HG03469 (cell line): Measurements from ENCODE around the gene FANCC.

ENCODE experiments used
- ATAC-seq: cut with Tn5 transposase; IDR thresholded peaks from one replicate; pipeline ENCODE4 v1.9.1; 2021; ENCODE audit warnings: mild to moderate bottlenecking, moderate library complexity, moderate number of reproducible peaks; ENCODE audit not compliant: unreplicated experiment

FANCC gene

DNA sequence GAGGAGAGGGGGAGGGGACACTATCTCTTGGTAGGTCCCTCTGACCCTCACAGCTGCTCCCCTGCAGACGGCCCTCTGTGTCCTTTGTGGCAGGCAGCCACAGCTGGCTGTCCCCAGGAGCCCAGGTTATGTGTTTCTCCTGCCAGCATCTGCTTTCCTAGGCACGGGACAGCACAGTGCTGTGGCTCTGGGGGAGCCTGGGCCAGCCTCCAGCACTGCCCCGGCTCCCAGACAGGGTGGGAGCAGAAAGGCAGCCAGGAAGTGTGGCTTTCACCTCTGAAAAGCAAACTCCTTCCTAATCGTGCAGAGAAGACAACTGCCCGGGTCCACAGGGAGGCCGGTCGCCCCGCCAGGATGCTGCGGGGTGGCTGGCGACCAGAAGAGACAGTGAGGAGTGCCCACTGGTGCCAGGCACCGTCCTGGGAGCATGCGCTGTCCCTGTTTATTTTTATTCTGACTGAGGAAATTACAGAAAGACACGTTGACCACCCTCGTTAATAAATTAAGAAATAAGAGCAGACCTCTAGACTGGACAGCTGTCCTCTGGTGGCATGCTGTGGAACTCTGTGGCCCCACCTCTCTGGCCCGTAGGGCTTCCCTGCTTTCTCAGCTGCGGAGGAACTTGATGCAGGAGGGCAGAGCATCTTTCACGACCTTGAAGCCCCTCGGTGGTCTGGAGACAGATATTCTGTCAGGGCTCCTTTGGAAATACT, 240.3 kb downstream of the FANCC start:
- no peak for ATAC-seq

DNA sequence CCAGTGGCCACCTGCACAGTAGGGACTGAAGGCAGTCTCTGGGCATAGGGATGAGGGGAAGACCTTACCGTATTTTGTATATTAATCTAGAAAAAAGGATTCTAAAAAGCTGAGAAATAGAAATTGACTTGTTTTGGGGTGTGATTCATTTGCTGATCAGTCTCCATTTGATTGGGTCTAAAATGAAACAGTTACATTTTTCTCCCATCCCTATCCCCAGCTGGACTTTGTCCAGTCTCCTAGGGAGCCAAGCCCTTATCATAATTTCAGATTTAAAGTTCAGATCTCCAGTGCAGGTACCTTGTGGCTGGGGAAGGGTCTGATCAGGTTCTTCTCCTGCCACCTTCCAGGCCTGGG, 240.8 kb downstream of the FANCC start:
- ATAC-seq: no peak

DNA sequence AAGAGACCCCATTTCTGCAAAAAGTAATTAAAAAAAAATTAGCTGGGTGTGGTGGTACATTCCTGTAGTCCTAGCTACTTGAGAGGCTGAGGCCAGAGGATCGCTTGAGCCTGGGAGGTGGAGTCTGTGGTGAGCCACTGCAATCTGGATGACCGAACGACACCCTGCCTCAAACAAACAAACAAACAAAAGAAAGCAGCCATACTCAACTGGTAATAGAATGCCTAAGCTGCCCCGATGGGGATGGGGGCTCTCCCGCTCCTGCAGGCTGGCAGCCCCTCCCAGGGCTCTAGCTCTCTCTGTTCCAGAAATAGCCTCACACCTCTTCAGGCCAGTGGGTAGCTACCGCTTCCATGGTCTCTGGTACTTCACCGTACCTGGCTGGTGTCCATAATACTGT, 241.8 kb downstream of the FANCC start:
- ATAC-seq: no peak

DNA sequence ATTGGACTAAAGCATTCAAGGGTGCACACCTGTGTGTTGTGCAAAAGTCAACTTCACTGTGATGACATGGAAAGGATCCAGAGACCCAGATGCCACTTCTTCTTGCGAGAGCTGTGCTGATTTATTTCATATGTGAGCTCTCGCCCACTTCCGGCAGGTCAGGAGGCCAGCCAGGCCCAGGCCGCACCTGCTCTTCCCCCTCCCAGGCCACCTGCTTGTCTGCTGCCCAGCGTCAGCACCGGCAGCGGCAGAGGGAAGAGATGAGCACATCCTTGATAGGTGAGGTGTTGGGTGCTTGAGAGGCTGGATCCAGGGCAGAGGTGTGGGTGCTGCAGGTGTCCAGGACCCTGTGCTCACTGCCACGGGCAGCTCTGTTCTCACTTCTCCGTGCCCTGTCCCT, 242.9 kb downstream of the FANCC start:
- ATAC-seq: no peak

DNA sequence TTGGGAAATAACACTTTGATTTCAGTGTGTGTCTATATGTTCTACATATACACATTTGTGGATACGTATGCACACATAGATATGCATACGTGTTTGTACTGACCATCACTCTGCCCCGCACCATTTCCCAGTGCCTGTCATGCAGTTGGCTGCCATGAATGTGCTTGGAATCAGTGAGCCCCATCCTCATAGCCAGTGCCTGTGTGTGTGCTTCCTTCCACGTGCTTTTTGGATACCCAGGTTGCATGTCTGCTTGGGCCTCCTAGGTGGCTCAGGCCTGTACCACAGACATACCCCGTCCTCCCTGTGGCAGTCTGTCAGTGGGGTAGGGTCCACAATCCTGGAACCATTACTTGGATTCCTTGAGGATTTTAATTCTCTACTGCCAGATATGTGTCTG, 243.6 kb downstream of the FANCC start:
- ATAC-seq: no peak

DNA sequence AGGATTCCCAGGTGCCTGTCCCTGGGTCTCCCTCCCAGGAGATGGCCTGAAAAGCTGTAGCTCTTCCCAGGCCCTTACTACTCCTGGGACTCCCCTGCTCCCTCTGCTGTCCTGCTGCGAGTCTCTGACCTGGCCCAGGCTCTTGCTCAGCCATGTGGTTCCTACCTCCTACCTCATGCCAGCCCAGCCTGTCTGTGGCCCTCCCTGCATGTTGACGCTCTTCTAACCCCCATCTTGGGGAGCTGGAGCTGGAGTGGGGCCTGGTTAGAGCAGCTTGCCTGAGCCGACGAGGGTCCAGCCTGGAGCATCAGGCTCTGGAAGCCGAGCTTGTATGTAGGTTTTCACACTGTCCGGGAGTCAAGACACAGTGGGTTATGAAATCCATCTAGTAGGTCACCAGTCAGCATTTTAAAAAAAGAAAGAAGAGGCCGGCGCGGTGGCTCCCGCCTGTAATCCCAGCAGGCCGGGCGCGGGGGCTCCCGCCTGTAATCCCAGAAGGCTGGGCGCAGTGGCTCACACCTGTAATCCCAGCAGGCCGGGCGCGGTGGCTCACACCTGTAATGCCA, 244.4 kb downstream of the FANCC start:
- ATAC-seq: no peak

DNA sequence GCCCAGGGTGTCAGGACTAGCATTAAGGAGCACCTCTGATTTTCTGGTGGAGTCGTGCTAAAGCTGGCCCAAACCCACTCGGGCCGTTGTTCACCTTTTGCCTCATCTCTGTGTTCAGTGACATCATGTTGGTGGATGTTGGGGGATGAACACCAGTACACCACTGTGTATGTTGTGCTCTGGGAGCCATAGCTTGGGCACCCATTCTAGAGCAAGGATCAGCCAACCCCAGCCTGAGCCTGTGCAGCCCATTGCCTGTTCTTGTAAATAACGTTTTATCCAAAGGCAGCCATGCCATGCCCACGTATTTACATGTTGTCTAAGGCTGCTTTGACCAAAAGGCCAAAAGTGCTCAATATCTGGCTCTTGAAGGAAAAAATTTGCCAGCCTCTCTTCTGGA, 245.6 kb downstream of the FANCC start:
- no peak for ATAC-seq

DNA sequence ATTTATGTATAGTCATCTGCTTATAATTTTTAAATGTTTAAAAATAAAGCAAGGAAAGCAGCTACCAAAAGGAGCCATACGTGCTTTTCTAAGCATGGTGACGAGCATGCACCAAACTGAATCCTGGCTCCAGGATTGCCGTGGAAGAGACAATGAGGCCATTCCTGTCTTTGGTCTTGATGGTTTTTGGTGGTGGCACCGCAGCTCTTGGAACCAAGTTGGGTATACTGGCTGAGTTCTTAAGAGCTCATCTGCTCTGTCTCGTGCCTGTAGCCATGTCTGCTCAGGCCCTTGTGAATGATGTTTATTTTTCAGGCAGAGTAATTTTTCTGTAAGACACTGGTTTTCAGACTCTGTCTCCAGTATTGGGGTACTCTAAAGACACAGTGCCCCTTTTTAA, 246.1 kb downstream of the FANCC start:
- ATAC-seq: no peak

DNA sequence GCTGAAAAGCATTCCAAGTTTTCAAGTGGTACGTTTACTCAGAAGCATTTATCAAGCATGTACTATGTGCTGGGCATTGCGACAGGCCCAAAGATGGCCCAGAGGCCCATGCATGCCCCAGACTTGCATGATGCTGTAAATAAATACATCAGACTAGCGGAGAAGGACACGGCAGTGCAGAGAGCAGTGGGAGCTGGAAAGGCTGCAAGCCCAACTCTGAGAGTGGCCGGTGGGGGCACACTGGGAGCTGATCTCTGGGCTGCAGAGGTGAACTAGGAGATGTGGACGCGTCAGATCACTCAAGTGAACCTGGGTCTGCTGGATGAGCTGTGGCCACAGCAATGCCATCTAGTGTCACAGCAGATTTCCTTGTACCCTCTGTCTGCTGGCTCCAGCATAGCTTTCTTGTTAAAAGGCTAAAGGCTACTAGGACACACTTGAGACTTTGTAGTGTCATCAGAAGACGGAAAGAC, 246.9 kb downstream of the FANCC start:
- ATAC-seq: no peak

DNA sequence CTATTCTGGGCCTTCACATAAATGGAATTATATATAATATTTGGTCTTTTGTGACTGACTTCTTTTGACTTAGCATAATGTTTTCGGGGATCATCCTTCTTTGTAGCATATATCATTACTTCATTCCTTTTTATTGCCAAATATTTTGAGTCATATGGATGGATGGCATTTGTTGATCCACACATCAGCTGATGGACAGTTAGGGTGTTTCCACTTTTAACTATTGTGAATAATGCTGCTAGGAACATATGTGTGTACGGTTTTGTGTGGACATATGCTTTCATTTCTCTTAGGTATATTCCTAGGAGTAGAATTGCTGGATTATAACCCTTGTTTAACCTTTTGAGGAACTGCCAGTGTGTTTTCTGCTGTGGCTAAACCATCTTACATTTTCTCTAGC, 249.6 kb downstream of the FANCC start:
- ATAC-seq: no peak

DNA sequence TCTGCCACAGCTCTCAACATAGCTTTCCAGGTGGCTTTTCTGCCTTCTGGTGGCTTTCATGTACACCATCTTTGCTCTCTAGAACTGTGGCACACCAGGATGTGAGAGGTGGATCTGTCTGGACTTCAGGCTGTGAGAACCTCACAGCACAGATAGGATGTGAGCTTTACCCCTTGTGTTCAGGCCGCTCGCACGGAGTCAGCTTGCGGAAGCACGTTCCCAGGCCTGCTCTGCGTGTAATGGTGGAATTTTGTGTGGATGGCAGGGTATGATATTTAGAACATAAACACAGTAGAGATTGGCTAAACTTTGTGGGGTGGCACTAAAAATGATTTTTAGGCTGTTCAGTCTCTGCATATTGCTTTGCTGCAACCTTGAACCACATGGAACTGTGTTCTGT, 250.5 kb downstream of the FANCC start:
- ATAC-seq: no peak

DNA sequence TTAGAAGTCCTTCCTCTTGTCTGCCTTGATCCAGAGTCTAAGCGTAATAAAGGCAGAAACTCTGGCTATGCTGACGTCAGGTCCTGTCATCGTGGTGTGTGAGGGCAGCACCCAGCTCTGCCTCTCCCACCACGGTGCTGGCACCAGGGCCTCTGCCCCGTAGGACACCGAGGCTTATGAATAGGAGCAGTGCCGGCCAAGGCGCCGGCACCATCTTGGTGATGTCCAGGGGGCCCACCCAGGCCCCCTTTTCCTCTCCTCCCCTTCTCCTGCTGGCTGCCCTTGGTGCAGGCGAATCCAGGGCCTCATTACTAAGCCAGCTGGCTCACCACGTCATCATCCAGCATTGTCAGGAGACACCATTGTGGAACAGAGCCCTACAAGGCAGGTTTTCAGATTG, 252.3 kb downstream of the FANCC start:
- ATAC-seq: no peak

DNA sequence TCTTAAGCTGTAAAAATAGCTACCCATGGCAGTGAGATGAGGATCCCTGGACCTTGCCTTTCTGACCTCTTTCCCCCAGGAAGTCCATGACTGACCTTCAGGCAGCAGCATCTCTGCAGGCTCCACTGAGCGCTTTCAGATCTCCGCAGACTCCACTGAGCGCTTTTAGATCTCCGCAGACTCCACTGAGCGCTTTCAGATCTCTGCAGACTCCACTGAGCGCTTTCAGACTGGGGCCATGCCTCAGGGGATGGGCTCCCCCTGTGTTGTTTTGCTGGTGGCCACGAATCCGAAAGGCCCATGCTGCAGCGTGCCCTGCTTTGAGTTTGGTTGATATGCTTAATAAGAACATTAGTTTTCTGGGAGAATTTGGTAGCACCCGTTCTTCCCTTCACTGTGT, 254.2 kb downstream of the FANCC start:
- no peak for ATAC-seq

DNA sequence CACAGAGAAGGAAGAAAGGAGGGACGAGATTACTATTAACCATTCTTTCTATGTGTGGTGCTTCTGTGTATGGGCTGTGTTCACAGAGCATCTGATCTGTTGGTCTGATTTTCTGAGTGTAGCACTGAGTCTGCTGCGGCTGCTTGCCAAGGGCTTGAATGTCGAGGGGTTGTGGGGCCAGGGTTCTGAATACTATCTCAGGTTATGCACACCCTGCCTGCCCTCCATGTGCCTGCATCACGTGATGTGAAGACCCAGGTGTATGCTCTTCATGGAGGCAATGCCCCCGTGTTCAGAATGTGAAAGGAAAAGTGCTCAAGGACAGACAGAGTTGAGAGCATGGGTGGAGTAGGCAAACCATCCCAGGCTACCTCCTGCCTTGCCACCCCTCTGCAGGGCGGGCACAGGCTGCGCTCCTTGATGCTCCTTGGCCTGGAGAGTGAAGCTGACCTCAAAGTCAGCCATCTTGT, 254.9 kb downstream of the FANCC start:
- ATAC-seq: no peak

DNA sequence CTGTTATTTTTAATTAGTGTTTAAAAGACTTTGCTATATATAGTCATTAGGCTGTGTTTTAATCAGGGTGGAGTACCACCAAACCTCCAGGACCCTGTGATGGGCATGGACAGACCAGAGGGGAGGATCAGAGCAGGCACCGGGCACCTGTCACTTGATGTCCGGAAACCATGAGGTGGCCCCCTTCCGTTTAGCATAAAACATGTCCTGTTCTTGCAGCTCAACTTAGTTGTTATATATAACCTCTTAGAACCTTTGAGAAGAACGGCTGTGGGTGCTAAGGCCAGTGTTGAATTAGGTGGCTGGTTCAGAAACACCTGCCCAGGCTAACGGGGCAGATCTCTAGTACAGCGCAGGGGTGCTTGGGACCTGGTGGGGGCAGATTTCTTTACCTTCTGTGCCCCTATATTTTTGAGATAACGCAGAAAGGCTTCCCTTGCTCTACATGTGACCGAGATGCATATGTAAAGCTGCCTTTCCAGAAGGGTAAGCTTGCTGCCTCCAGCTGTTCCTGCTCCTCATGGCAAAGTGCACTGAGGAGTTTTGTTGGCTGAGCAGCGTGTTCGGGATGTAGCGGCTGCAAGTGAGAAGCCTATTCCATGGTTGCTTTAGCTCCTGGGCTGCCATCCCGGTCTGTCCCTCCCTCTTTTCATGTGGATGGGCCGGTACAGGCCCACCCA, 255.5 kb downstream of the FANCC start:
- ATAC-seq: no peak

DNA sequence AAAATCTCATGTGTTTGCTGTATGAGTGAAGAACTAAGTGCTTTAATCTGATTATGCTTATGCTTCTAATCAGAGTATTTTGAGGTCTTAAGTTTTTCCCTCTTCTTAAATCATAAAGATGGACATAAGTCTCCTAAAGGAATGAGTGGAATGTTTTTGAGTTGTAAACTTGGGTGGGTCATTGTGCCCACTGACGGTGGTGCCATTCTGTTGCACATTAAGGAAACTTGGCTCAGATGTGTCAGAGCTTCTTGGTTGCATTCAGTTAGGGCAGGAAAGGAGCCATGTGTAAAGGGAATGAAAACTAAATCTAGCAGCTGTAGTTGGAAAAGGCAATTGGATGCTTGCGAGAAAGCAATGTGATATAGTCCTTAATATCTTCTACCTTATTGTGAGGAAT, 256.6 kb downstream of the FANCC start:
- ATAC-seq: no peak

DNA sequence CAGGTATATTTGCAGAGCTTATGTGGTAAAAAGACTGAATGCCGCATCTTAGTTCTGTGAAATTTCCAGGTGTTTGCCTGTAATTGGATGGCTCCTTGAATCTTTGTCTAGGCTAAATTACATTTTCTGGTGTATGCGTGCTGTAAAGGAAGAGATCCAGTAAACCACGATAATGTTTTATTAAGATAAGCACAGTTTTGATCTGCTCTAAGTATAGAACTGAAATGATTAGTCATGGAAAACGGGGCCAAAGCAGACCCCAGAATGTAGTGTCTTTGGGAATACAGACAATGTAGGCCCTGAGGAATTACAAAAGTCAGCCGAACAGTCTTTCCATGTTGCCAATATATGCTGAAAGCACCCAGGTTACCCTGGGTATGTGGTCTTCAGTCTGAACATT, 257.3 kb downstream of the FANCC start:
- no peak for ATAC-seq

DNA sequence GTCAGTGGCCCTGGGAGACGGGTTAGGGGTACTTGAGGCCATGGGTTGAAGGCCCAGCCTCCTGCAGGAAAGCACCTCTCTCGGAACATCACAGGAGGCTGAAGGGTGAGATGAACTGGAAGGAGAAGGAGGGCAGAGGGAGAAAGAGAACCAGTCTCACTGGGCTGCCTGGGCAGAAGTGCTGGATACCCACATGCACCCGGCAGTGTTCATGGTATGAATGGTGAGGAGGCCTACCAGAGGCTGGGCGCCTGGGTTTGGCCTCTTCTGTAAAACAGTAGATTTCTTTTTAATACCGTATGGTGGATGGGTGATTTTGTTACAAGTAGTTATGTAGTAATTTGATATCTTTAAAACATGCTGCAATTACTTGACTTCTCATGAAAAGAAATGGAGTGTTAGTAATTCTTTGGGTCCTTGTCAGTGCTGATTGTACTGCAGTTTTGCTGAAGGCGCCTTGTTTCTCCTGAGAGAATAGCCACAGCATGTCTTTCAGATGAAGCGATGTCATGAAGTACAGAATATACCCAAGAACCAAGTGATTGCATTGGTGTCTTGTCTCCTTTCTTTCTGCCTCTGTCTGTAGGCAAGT, 258.6 kb downstream of the FANCC start:
- ATAC-seq: no peak

DNA sequence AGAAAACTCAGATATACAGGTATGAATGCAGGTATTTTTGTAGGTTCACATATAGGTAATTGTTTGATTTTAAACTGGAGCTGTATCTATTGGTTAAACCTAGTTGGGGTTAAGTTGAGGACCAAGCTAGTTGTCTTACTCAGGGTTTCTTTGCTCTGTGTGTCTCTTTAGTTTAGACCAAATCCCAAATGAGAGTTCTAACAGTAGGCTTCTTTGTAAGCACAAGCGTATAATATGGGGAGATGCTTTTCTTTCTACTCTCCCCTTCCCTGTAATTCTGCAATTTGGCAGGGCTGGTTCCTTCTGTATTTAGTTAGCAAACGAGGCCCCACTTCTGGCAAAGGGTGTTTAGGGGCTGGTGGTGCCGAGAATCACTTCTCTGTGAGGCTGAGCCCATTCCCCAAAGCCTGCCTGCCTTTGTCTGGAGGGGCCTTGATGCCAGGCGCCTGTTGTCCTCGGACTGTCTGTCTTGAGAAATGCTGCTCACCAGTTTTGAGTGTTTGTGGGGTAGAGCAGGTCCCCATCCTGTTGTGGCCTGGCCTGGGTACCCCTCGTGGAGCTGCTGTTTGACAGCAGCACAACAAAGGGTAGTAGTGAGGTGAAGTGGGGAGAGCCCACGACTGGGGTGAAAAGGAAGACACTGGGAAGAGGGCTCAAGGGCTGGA, 259.3 kb downstream of the FANCC start:
- no peak for ATAC-seq

DNA sequence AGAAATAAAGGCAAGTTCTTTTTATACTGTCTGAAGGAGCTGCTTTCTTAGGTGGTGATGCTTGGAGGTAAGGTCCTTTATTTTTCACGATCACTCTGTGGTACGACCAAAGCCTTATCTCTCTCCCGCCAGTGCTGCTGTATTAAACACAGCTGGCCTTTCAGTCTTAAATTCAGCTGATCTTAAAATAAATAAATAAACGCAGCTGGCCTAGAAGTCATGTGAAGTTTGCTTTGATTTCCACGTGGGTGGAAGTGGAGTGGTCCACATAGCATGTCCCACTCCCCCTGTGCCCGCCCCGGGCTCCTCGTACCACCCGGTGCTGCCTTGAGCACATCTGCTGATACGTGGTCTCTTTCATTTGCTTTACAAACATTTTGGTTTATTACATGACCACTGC, 260.4 kb downstream of the FANCC start:
- ATAC-seq: no peak

DNA sequence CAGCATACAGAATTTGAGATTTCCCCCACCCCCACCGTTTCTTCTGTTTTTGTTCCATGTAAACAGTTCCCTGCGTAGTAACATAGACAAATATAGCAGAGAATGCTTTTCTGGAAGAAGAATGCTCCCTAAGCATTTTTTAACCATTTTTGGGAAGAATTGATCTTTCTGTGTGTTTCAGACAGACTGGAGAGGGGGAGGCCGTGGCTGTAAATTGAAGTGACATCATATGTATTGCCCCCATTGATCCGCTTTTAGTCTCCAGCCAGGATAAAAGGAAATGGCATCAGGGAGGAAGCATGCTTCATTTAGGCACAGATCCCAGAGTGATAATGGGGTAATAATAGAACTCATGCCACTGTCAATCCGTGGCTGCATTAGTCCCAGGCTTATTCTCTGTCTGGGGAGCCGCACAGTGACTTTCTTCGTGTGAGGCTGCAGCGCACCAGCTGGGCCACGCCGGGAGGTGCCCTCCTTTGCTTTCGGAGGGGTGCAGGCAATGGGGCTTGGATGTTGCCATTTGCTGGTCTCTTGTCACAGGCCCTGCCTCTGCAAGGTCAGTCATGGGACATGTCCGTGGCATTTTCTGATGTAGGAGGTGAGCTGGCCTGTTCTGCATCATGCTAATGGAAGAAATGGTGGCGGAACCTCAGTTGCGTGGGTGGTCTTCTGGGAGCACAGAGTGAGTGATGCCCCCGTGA, 261.5 kb downstream of the FANCC start:
- ATAC-seq: no peak
